OCI-LY3 (cell line): ENCODE data around the gene USH2A.

Experiments
- EZH2phosphoT487 ChIP-seq: fragments of 200-600 bp; shearing (Covaris generic); IDR thresholded peaks from 2 replicates; pipeline ENCODE4 v1.6.1; 2018; ENCODE audit warnings: antibody characterized with exemption, mixed run types, low read depth
- TF ChIP-seq, protein P1 (sequence below): fragments of 200-600, 300-600 bp; sonication (generic); IDR thresholded peaks from 2 replicates; pipeline ENCODE4 v1.5.1; 2014; ENCODE audit warnings: antibody characterized with exemption, low read length, low read depth

DNA sequence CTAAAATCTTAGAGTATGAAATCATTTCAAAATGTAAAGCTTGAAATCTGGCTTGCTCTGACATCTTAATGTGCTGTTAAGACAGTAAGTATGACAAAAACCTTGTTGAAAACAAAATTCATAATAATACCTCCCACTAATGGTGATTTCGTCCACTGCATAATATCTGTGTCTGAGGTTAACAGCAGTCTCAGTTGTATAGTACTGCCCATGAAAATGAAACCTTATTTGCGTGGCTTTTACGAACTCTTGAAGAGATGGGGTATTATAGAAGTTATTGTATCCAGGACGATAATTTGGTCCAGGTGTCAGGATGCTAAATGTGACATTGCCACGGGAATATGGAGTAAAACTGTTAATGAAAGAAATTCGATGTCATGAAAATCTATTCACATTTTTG is 99.9 kb downstream of the USH2A start:
- TF ChIP-seq, protein P1, sequence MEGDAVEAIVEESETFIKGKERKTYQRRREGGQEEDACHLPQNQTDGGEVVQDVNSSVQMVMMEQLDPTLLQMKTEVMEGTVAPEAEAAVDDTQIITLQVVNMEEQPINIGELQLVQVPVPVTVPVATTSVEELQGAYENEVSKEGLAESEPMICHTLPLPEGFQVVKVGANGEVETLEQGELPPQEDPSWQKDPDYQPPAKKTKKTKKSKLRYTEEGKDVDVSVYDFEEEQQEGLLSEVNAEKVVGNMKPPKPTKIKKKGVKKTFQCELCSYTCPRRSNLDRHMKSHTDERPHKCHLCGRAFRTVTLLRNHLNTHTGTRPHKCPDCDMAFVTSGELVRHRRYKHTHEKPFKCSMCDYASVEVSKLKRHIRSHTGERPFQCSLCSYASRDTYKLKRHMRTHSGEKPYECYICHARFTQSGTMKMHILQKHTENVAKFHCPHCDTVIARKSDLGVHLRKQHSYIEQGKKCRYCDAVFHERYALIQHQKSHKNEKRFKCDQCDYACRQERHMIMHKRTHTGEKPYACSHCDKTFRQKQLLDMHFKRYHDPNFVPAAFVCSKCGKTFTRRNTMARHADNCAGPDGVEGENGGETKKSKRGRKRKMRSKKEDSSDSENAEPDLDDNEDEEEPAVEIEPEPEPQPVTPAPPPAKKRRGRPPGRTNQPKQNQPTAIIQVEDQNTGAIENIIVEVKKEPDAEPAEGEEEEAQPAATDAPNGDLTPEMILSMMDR = no peak
- no peak for TF ChIP-seq EZH2phosphoT487
